ENCODE results near the gene OR6X1. TPM values are rescaled to one million over a fixed set of nuclear protein-coding genes. Genes with fewer than 3 reads are reported as not detected.

Gene OR6X1
- total RNA-seq, 1 donor from 2014 or later = not detected

- Mint-ChIP-seq H3K27me3 (ENCODE audit: low read depth, unreplicated experiment) (no peaks in the 10 kb centered on the region), H3K36me3 (ENCODE audit: low read depth, unreplicated experiment) (peaks cover 54% of the 10 kb centered on the region)
- FAIRE-seq = no peak
Measured at GRCh38 chr11:123729602-123730001, 24.7 kb downstream of the OR6X1 start.

DNA sequence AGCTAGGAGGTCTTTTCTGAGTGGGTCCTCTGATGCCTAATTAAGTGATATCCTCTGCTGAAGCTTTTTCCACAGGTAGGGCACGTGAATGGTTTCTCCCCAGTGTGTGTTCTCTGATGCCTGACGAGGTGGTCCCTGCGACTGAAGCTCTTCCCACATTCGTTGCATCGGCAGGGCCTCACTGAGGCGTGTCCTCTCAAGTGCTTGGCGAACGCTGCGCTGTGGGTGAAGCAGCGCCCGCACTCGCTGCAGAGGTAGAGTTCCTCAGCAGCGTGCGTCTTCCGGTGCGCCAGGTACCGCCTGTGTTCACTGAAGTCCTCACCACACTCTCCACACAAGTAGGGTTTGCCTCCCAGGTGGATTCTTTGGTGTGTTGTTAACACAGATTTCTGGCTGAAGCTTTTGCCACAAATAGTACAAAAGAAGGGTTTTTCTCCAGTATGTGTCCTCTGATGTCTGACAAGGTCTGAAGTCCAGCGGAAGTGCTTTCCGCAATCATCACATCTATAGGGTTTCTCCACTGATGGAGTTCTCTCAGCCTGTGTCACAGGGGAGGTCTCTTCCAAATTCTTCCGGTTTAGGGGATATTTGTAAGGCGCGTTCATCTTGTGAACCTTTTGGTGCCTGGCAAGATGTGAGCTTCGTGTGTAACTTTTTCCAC is 28.2 kb downstream of the OR6X1 start:
- Histone ChIP-seq H3K4me2 (ENCODE audit: low read length) (no peak overlapping the region), H2AFZ (ENCODE audit: low read depth, low read length) (no peak overlapping the region), H3K9me3 (ENCODE audit: insufficient read depth, low read depth, low read length) (peaks cover 14% of the 10 kb centered on the region), H3K27ac (ENCODE audit: low read depth, low read length) (no peak overlapping the region), H3K27me3 (ENCODE audit: insufficient read depth, low read length) (no peaks in the 10 kb centered on the region), H3K79me2 (ENCODE audit: insufficient read depth, low read length) (no peaks in the 10 kb centered on the region), H3K4me3 (ENCODE audit: insufficient read depth, low read depth, low read length) (no peak overlapping the region), H3K4me1 (ENCODE audit: insufficient read depth, low read length) (no peaks in the 10 kb centered on the region), H3K36me3 (ENCODE audit: insufficient read depth, low read length) (peaks cover 52% of the 10 kb centered on the region), H4K20me1 (ENCODE audit: insufficient read depth, low read length) (peaks cover 6% of the 10 kb centered on the region), H3K9ac (ENCODE audit: low read length) (no peak overlapping the region)
- Mint-ChIP-seq H3K9me3 (ENCODE audit: unreplicated experiment) (peaks cover 26% of the 10 kb centered on the region), H3K4me3 (ENCODE audit: unreplicated experiment) (no peak overlapping the region), H3K27me3 (ENCODE audit: low read depth, unreplicated experiment) (no peaks in the 10 kb centered on the region), H3K36me3 (ENCODE audit: low read depth, unreplicated experiment) (peaks cover 58% of the 10 kb centered on the region), H3K27ac (ENCODE audit: unreplicated experiment) (no peak overlapping the region), H3K4me1 (ENCODE audit: low read depth, unreplicated experiment) (no peaks in the 10 kb centered on the region)
- FAIRE-seq (no peak), DNase-seq (ENCODE audit: low read depth) (no peak)
- no peak for TF ChIP-seq EZH2 (IDR thresholded peaks at IDR 0.05; ENCODE audit: insufficient read depth, low read length)

More at GRCh38 chr11:123729602-123730001, 24.7 kb downstream of the OR6X1 start:
- TF ChIP-seq, protein P1, sequence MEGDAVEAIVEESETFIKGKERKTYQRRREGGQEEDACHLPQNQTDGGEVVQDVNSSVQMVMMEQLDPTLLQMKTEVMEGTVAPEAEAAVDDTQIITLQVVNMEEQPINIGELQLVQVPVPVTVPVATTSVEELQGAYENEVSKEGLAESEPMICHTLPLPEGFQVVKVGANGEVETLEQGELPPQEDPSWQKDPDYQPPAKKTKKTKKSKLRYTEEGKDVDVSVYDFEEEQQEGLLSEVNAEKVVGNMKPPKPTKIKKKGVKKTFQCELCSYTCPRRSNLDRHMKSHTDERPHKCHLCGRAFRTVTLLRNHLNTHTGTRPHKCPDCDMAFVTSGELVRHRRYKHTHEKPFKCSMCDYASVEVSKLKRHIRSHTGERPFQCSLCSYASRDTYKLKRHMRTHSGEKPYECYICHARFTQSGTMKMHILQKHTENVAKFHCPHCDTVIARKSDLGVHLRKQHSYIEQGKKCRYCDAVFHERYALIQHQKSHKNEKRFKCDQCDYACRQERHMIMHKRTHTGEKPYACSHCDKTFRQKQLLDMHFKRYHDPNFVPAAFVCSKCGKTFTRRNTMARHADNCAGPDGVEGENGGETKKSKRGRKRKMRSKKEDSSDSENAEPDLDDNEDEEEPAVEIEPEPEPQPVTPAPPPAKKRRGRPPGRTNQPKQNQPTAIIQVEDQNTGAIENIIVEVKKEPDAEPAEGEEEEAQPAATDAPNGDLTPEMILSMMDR (IDR thresholded peaks at IDR 0.05; ENCODE audit: insufficient read depth, low read depth, low read length) = no peak
- no peak for TF ChIP-seq EZH2 (IDR thresholded peaks at IDR 0.05; ENCODE audit: insufficient read depth, low read length)
- Histone ChIP-seq H3K27ac (ENCODE audit: low read depth, low read length) (no peak overlapping the region), H3K27me3 (ENCODE audit: insufficient read depth, low read length) (no peaks in the 10 kb centered on the region), H3K4me2 (ENCODE audit: low read length) (peak overlapping the region; percentile 8), H3K36me3 (ENCODE audit: insufficient read depth, low read length) (peaks cover 46% of the 10 kb centered on the region), H4K20me1 (ENCODE audit: insufficient read depth, low read length) (peaks cover 23% of the 10 kb centered on the region), H3K79me2 (ENCODE audit: insufficient read depth, low read length) (peaks cover 25% of the 10 kb centered on the region), H3K9me3 (ENCODE audit: insufficient read depth, low read depth, low read length) (peaks cover 14% of the 10 kb centered on the region), H3K4me1 (ENCODE audit: insufficient read depth, low read length) (no peaks in the 10 kb centered on the region), H3K9ac (ENCODE audit: low read length) (no peak overlapping the region), H3K4me3 (ENCODE audit: insufficient read depth, low read depth, low read length) (no peak overlapping the region), H2AFZ (ENCODE audit: low read depth, low read length) (no peak overlapping the region)
- no peak overlapping the region for H3K4me3 Mint-ChIP-seq (ENCODE audit: unreplicated experiment)
- no peaks in the 10 kb centered on the region for H3K4me1 Mint-ChIP-seq (ENCODE audit: low read depth, unreplicated experiment)
- no peak for DNase-seq (ENCODE audit: low read depth)
- H3K27ac Mint-ChIP-seq (ENCODE audit: unreplicated experiment) = no peak overlapping the region
- peaks cover 26% of the 10 kb centered on the region for H3K9me3 Mint-ChIP-seq (ENCODE audit: unreplicated experiment)

GRCh38 chr11:123719452-123719851 is 34.9 kb downstream of the OR6X1 start:
- Mint-ChIP-seq H3K9me3 (ENCODE audit: unreplicated experiment) (no peaks in the 10 kb centered on the region), H3K27me3 (ENCODE audit: low read depth, unreplicated experiment) (peaks cover 3% of the 10 kb centered on the region), H3K4me1 (ENCODE audit: low read depth, unreplicated experiment) (peaks cover 1% of the 10 kb centered on the region), H3K4me3 (ENCODE audit: unreplicated experiment) (no peak overlapping the region), H3K36me3 (ENCODE audit: low read depth, unreplicated experiment) (peaks cover 6% of the 10 kb centered on the region), H3K27ac (ENCODE audit: unreplicated experiment) (no peak overlapping the region)
- Histone ChIP-seq H3K79me2 (ENCODE audit: insufficient read depth, low read length) (no peaks in the 10 kb centered on the region), H3K27me3 (ENCODE audit: insufficient read depth, low read length) (peaks cover 8% of the 10 kb centered on the region), H4K20me1 (ENCODE audit: insufficient read depth, low read length) (no peaks in the 10 kb centered on the region), H3K4me1 (ENCODE audit: insufficient read depth, low read length) (no peaks in the 10 kb centered on the region), H3K27ac (ENCODE audit: low read depth, low read length) (no peak overlapping the region), H3K9me3 (ENCODE audit: insufficient read depth, low read depth, low read length) (no peaks in the 10 kb centered on the region), H3K36me3 (ENCODE audit: insufficient read depth, low read length) (peaks cover 5% of the 10 kb centered on the region), H3K4me3 (ENCODE audit: insufficient read depth, low read depth, low read length) (no peak overlapping the region), H3K9ac (ENCODE audit: low read length) (no peak overlapping the region), H2AFZ (ENCODE audit: low read depth, low read length) (no peak overlapping the region), H3K4me2 (ENCODE audit: low read length) (no peak overlapping the region)
- DNase-seq (ENCODE audit: low read depth) (peak; percentile 48), FAIRE-seq (no peak)
- TF ChIP-seq, protein P1 (IDR thresholded peaks at IDR 0.05; ENCODE audit: insufficient read depth, low read depth, low read length) = no peak
- no peak for TF ChIP-seq EZH2 (IDR thresholded peaks at IDR 0.05; ENCODE audit: insufficient read depth, low read length)
